WTC11 (cell line): Measurements from ENCODE around the gene TLX1.

ENCODE experiments used
- ATF2 ChIP-seq: sonication (generic); formaldehyde crosslinking; IDR thresholded peaks from 2 replicates; pipeline ENCODE4 v1.8.1; 2022; ENCODE audit warnings: low read depth, missing genetic modification reagents, borderline replicate concordance
- CTCF ChIP-seq: fragments of 200-600 bp; IDR thresholded peaks from 2 replicates; pipeline ENCODE4 v1.8.0; 2022; ENCODE audit warnings: antibody characterized with exemption
- IRF1 ChIP-seq: sonication (generic); formaldehyde crosslinking; IDR thresholded peaks from 2 replicates; pipeline ENCODE4 v1.8.0; 2023; ENCODE audit warnings: missing genetic modification reagents
- IRF2 ChIP-seq: sonication (generic); formaldehyde crosslinking; IDR thresholded peaks from 2 replicates; pipeline ENCODE4 v1.8.0; 2022; ENCODE audit warnings: low read depth, missing genetic modification reagents, borderline replicate concordance
- RORB ChIP-seq: fragments of 250-450 bp; sonication (Bioruptor Pico); IDR thresholded peaks from 2 replicates; pipeline ENCODE4 v1.9.0; 2021; ENCODE audit warnings: mild to moderate bottlenecking
- TEAD1 ChIP-seq: sonication (generic); formaldehyde crosslinking; IDR thresholded peaks from 2 replicates; pipeline ENCODE4 v1.8.0; 2022; ENCODE audit warnings: mild to moderate bottlenecking, missing genetic modification reagents
- ZBTB43 ChIP-seq: sonication (generic); formaldehyde crosslinking; IDR thresholded peaks from 2 replicates; pipeline ENCODE4 v1.8.1; 2023; ENCODE audit warnings: mild to moderate bottlenecking, missing genetic modification reagents

GRCh38 chr10:101126684-101127628, 4.1 kb upstream of the TLX1 start:
- TF ChIP-seq CTCF (no peak), IRF1 (CRISPR knock-in tag) (no peak), ATF2 (CRISPR knock-in tag) (no peak), IRF2 (CRISPR knock-in tag) (no peak), RORB (CRISPR knock-in tag) (no peak), TEAD1 (CRISPR knock-in tag) (no peak), ZBTB43 (CRISPR knock-in tag) (no peak)
